Neural progenitor cell (in vitro differentiated cells): ENCODE measurements around the gene CSRNP3. TPM values are rescaled to one million over a fixed set of nuclear protein-coding genes. Genes with fewer than 3 reads are reported as not detected.

Experiments
- DNase-seq: peaks from one replicate; pipeline ENCODE4 v3.0.0-alpha.2; 2016; ENCODE audit warnings: low spot score
- H2AFZ ChIP-seq: fragments of 200-600 bp; sonication (generic); replicated peaks from 2 replicates; pipeline ENCODE4 v1.6.1; 2016; ENCODE audit warnings: antibody characterized with exemption
- H3F3A ChIP-seq: fragments of 200-600 bp; sonication (generic); 2 replicates; pipeline ENCODE4 v1.6.1; 2016; ENCODE audit warnings: antibody characterized with exemption, low read depth
- H3K27ac ChIP-seq: fragments of 200-600 bp; sonication (generic); 2 replicates; pipeline ENCODE4 v1.5.1; 2016; ENCODE audit warnings: mild to moderate bottlenecking
- H3K27me3 ChIP-seq: fragments of 200-600 bp; sonication (generic); 2 replicates; pipeline ENCODE4 v1.6.1; 2016; ENCODE audit warnings: mild to moderate bottlenecking, moderate library complexity
- H3K36me3 ChIP-seq: fragments of 200-600 bp; sonication (generic); 2 replicates; pipeline ENCODE4 v1.5.1; 2016
- H3K4me1 ChIP-seq: fragments of 200-600 bp; sonication (generic); 2 replicates; pipeline ENCODE4 v1.6.1; 2016; ENCODE audit warnings: mixed run types
- H3K4me2 ChIP-seq: fragments of 200-600 bp; sonication (generic); 2 replicates; pipeline ENCODE4 v1.6.1; 2016
- H3K4me3 ChIP-seq: fragments of 200-600 bp; sonication (generic); 2 replicates; pipeline ENCODE4 v1.5.1; 2016
- H3K79me2 ChIP-seq: fragments of 200-600 bp; sonication (generic); 2 replicates; pipeline ENCODE4 v1.6.1; 2016; ENCODE audit warnings: low read depth
- H3K9ac ChIP-seq: fragments of 200-600 bp; sonication (generic); 2 replicates; pipeline ENCODE4 v1.6.1; 2016
- H3K9me3 ChIP-seq: fragments of 200-600 bp; sonication (generic); 2 replicates; pipeline ENCODE4 v1.5.1; 2016; ENCODE audit warnings: low read depth
- H4K20me1 ChIP-seq: fragments of 200-600 bp; sonication (generic); 2 replicates; pipeline ENCODE4 v1.6.1; 2016; ENCODE audit warnings: low read depth
- H3K27ac Mint-ChIP-seq: 3 replicates; pipeline ENCODE4 v1.8.0; 2021; ENCODE audit warnings: mixed read lengths
- H3K27me3 Mint-ChIP-seq: 2 replicates; pipeline ENCODE4 v1.8.0; 2022; ENCODE audit warnings: low read depth, mild to moderate bottlenecking, inconsistent platforms, moderate library complexity, mixed read lengths; ENCODE audit not compliant: insufficient read depth
- H3K36me3 Mint-ChIP-seq: 3 replicates; pipeline ENCODE4 v1.8.0; 2021; ENCODE audit warnings: mixed read lengths
- H3K4me1 Mint-ChIP-seq: 3 replicates; pipeline ENCODE4 v1.8.0; 2021; ENCODE audit warnings: mixed read lengths
- H3K4me3 Mint-ChIP-seq: 3 replicates; pipeline ENCODE4 v1.8.0; 2021; ENCODE audit warnings: mild to moderate bottlenecking, moderate library complexity, mixed read lengths
- H3K9me3 Mint-ChIP-seq: 3 replicates; pipeline ENCODE4 v1.8.0; 2020; ENCODE audit warnings: mixed read lengths
- CTCF ChIP-seq: fragments of 200-600 bp; sonication (generic); IDR thresholded peaks from 2 replicates; pipeline ENCODE4 v1.5.1; 2017; ENCODE audit warnings: antibody characterized with exemption, mild to moderate bottlenecking
- EZH2 ChIP-seq: fragments of 200-600 bp; sonication (generic); IDR thresholded peaks from 2 replicates; pipeline ENCODE4 v1.6.1; 2017; ENCODE audit warnings: antibody characterized with exemption, mild to moderate bottlenecking, moderate library complexity
- EZH2phosphoT487 ChIP-seq: fragments of 200-600 bp; sonication (generic); IDR thresholded peaks from 2 replicates; pipeline ENCODE4 v1.6.1; 2017; ENCODE audit warnings: antibody characterized with exemption
- total RNA-seq: library from RNA; depleted of rRNA; stranded (reverse); fragments of >200 nt; gene quantifications from 2 replicates; pipeline ENCODE4 v1.2.3, GENCODE V29; 2015; ENCODE audit warnings: low replicate concordance

Gene CSRNP3
- total RNA-seq, 1 donor from 2014 or later: 16.9 TPM

DNA sequence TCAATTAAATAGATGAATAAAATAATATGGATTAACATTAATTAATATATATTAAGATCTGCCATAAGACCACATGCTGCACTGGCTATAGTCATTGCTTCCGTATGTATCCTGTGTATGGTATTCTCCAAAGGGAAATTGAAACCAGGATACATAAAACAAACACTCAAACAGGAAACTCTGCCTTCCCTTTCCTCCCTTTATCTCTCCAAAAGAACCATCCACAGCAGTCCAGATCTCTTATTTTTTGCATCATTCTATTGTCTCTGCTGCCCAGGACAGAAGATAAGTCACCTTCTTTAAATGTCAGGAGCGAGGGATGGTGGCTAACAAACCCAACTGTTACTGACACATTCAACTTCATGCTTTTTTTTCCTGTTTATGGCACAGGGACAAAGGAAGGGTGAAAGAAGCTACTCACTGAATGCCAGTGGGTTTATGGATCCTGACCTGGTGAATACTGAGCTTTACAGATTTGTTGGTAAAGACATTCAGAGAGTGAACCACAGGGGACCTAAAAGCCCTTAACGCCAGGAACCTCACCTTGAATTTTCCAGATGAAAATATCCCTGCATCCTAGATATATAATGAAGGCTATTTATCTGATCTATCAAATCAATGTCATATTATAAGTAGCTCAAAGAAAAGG lies 67.5 kb downstream of the CSRNP3 start:
- Histone ChIP-seq H3F3A (no peaks in the 10 kb centered on the region), H3K9ac (no peak overlapping the region), H3K36me3 (no peaks in the 10 kb centered on the region), H2AFZ (no peak overlapping the region), H3K9me3 (no peaks in the 10 kb centered on the region), H3K4me2 (no peak overlapping the region), H4K20me1 (no peaks in the 10 kb centered on the region), H3K4me3 (no peak overlapping the region), H3K79me2 (no peaks in the 10 kb centered on the region), H3K27ac (no peak overlapping the region), H3K27me3 (no peaks in the 10 kb centered on the region), H3K4me1 (no peaks in the 10 kb centered on the region)
- DNase-seq: no peak
- Mint-ChIP-seq H3K4me3 (no peak overlapping the region), H3K4me1 (no peaks in the 10 kb centered on the region), H3K36me3 (peaks cover 6% of the 10 kb centered on the region), H3K27ac (peak overlapping the region; percentile 4), H3K27me3 (no peaks in the 10 kb centered on the region), H3K9me3 (no peaks in the 10 kb centered on the region)
- TF ChIP-seq CTCF (no peak), EZH2 (no peak), EZH2phosphoT487 (no peak)

GRCh38 chr2:165539985-165540384 lies 70.5 kb downstream of the CSRNP3 start:
- Mint-ChIP-seq H3K4me1 (no peaks in the 10 kb centered on the region), H3K27me3 (no peaks in the 10 kb centered on the region)

DNA sequence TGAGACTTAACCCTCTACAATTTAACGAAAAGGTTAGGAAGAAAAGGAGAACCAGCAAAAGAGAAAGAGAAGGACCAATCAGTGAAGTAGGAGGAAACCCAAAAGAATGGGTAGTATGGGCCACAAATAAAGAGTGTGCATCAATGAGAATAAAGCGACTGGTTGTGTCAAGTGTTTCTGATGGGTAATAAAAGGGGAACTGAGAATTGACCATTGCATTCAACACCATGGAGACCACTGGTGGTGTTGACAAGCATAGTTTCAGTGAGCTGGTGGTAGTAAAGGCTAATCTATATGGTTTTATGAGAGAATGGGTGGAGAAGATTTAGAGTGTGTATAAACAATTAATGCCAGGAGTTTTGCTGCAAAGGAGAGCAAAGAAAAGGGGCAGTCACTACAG lies 75.4 kb downstream of the CSRNP3 start:
- no peak for DNase-seq
- no peaks in the 10 kb centered on the region for H3K9me3 Mint-ChIP-seq
- Histone ChIP-seq H3K36me3 (no peaks in the 10 kb centered on the region), H3K4me3 (no peak overlapping the region), H2AFZ (no peak overlapping the region), H3F3A (no peaks in the 10 kb centered on the region), H3K9me3 (no peaks in the 10 kb centered on the region), H3K4me1 (no peaks in the 10 kb centered on the region), H3K9ac (no peak overlapping the region), H3K4me2 (no peak overlapping the region), H3K27ac (no peak overlapping the region), H4K20me1 (no peaks in the 10 kb centered on the region), H3K79me2 (no peaks in the 10 kb centered on the region), H3K27me3 (no peaks in the 10 kb centered on the region)
- TF ChIP-seq EZH2phosphoT487: no peak
- TF ChIP-seq EZH2: no peak
- TF ChIP-seq CTCF: no peak
- H3K27me3 Mint-ChIP-seq: no peaks in the 10 kb centered on the region
- peaks cover 4% of the 10 kb centered on the region for H3K4me1 Mint-ChIP-seq
- no peak overlapping the region for H3K27ac Mint-ChIP-seq
- no peak overlapping the region for H3K4me3 Mint-ChIP-seq
- H3K36me3 Mint-ChIP-seq: no peaks in the 10 kb centered on the region

More at GRCh38 chr2:165539985-165540384, 70.5 kb downstream of the CSRNP3 start:
- Histone ChIP-seq H3K36me3 (no peaks in the 10 kb centered on the region), H3K79me2 (no peaks in the 10 kb centered on the region), H3K4me1 (no peaks in the 10 kb centered on the region), H2AFZ (no peak overlapping the region), H3K27me3 (no peaks in the 10 kb centered on the region), H3K4me2 (no peak overlapping the region), H3K9me3 (no peaks in the 10 kb centered on the region), H3K27ac (no peak overlapping the region), H4K20me1 (no peaks in the 10 kb centered on the region), H3K4me3 (no peak overlapping the region), H3F3A (no peaks in the 10 kb centered on the region), H3K9ac (no peak overlapping the region)
- no peak overlapping the region for H3K27ac Mint-ChIP-seq
- H3K4me3 Mint-ChIP-seq: no peak overlapping the region
- TF ChIP-seq EZH2phosphoT487 (no peak), EZH2 (no peak), CTCF (no peak)
- no peaks in the 10 kb centered on the region for H3K9me3 Mint-ChIP-seq
- peaks cover 2% of the 10 kb centered on the region for H3K36me3 Mint-ChIP-seq
- DNase-seq: no peak
